WTC11 (cell line): ENCODE data around the gene PLEKHG5.

Experiments used
- CTCF ChIP-seq: fragments of 200-600 bp; IDR thresholded peaks from 2 replicates; pipeline ENCODE4 v1.8.0; 2022; ENCODE audit warnings: antibody characterized with exemption
- FOXP4 ChIP-seq: sonication (generic); formaldehyde crosslinking; IDR thresholded peaks from 2 replicates; pipeline ENCODE4 v1.8.0; 2022; ENCODE audit warnings: mild to moderate bottlenecking, missing genetic modification reagents
- KAT7 ChIP-seq: sonication (generic); formaldehyde crosslinking; IDR thresholded peaks from 2 replicates; pipeline ENCODE4 v1.8.1; 2023; ENCODE audit warnings: missing genetic modification reagents, mild to moderate bottlenecking, borderline replicate concordance

- TF ChIP-seq KAT7 (CRISPR knock-in tag) = no peak
- no peak for TF ChIP-seq CTCF
- no peak for TF ChIP-seq FOXP4 (CRISPR knock-in tag)
Measured at GRCh38 chr1:6511056-6511455, 19.6 kb upstream of the PLEKHG5 start.
